Measurements from ENCODE around the gene C2CD4B. TPM values are rescaled to one million over a fixed set of nuclear protein-coding genes. Genes with fewer than 3 reads are reported as not detected.

Gene C2CD4B
- total RNA-seq, 1 experiment from 2014 or later, result 0.26 TPM

DNA sequence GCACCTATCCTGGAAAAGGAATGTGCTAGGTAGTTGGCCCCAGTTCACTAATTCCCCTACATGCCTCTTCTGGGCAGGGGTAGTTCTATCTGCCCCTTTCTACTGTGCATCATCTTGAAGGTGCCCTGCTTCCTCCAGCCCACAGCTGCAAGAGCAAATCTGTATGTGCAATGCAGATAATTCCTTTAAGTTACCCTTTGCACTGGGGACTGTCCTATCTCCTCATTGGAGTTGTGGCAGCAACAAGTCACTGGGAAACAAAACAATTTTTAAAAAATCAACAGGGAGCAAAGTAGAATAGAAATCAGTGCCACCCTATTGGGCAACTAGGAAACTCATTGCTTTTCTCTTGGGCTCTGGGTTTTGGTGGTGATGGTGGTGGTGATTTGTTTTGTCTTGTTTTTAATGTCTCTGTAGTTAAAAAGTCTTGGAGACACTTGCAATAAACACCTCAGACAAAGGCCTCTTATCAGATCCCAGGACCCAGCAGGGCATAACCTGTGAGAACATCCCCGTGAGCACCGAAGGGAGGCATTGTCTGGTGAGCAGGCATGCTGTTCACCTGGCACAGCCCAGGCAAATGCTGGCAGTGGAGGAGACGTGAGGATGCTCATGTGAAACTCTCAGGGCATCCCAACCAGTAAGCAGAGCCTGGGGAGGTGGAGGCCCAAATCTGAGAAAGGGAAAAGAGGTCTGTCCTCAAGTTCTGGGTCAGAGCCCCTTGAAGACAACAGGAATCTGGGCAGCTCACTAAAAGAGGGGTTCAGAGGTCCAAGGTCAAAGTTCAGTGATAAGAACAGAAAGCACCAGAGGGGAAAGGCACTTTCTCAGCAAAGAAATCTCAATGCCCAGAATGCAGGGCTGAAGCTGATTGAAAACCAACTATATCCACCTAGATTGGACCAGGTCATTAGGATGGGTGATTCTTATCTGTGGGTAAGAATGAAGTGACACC is 27.9 kb downstream of the C2CD4B start:
- TF ChIP-seq SIN3A (IDR thresholded peaks at IDR 0.05; ENCODE audit: borderline replicate concordance, insufficient read depth, low read depth, low read length), result no peak
- TF ChIP-seq TCF7L2 (IDR thresholded peaks at IDR 0.05; ENCODE audit: low read depth, low read length), result no peak
- no peak for TF ChIP-seq POLR2AphosphoS5 (IDR thresholded peaks at IDR 0.05; ENCODE audit: low read depth, low read length)
- TF ChIP-seq, protein P1, sequence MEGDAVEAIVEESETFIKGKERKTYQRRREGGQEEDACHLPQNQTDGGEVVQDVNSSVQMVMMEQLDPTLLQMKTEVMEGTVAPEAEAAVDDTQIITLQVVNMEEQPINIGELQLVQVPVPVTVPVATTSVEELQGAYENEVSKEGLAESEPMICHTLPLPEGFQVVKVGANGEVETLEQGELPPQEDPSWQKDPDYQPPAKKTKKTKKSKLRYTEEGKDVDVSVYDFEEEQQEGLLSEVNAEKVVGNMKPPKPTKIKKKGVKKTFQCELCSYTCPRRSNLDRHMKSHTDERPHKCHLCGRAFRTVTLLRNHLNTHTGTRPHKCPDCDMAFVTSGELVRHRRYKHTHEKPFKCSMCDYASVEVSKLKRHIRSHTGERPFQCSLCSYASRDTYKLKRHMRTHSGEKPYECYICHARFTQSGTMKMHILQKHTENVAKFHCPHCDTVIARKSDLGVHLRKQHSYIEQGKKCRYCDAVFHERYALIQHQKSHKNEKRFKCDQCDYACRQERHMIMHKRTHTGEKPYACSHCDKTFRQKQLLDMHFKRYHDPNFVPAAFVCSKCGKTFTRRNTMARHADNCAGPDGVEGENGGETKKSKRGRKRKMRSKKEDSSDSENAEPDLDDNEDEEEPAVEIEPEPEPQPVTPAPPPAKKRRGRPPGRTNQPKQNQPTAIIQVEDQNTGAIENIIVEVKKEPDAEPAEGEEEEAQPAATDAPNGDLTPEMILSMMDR (IDR thresholded peaks at IDR 0.05), result no peak
- TF ChIP-seq, protein P2, sequence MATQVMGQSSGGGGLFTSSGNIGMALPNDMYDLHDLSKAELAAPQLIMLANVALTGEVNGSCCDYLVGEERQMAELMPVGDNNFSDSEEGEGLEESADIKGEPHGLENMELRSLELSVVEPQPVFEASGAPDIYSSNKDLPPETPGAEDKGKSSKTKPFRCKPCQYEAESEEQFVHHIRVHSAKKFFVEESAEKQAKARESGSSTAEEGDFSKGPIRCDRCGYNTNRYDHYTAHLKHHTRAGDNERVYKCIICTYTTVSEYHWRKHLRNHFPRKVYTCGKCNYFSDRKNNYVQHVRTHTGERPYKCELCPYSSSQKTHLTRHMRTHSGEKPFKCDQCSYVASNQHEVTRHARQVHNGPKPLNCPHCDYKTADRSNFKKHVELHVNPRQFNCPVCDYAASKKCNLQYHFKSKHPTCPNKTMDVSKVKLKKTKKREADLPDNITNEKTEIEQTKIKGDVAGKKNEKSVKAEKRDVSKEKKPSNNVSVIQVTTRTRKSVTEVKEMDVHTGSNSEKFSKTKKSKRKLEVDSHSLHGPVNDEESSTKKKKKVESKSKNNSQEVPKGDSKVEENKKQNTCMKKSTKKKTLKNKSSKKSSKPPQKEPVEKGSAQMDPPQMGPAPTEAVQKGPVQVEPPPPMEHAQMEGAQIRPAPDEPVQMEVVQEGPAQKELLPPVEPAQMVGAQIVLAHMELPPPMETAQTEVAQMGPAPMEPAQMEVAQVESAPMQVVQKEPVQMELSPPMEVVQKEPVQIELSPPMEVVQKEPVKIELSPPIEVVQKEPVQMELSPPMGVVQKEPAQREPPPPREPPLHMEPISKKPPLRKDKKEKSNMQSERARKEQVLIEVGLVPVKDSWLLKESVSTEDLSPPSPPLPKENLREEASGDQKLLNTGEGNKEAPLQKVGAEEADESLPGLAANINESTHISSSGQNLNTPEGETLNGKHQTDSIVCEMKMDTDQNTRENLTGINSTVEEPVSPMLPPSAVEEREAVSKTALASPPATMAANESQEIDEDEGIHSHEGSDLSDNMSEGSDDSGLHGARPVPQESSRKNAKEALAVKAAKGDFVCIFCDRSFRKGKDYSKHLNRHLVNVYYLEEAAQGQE (IDR thresholded peaks at IDR 0.05; ENCODE audit: insufficient read depth in 1 of 2, low read depth in 2 of 2, low read length in 1 of 2), result no peak
- no peak overlapping the region for H3K27ac ChIP-seq (ENCODE audit: low read length)
- ATAC-seq, result no peak
- H3K4me3 ChIP-seq (ENCODE audit: low read depth in 2 of 2, low read length in 2 of 2), result no peak overlapping the region
- H3K9me3 ChIP-seq (ENCODE audit: control insufficient read depth, insufficient read depth, low read depth, low read length), result no peaks in the 10 kb centered on the region
- in situ Hi-C loops (cut with HindIII; ENCODE audit: low pct_unique_long_range_greater_than_20kb, low sequenced_read_pairs), result no loop called here
- no peaks in the 10 kb centered on the region for H3K4me1 ChIP-seq (ENCODE audit: control insufficient read depth, insufficient read depth, low read length)
- intact Hi-C loops (cut with micrococcal nuclease; ENCODE audit: unreplicated experiment), result no loop called here
- H3K36me3 ChIP-seq (ENCODE audit: control insufficient read depth, insufficient read depth, low read length), result no peaks in the 10 kb centered on the region
- DNase-seq (ENCODE audit: low read depth, low spot score), result no peak
- CTCF ChIA-PET, result no interaction called here
- POLR2A ChIA-PET, result no interaction called here
- BruUV-seq (replicated peaks), result no TSS peak
- no peaks in the 10 kb centered on the region for H3K27me3 ChIP-seq (ENCODE audit: control insufficient read depth, insufficient read depth, low read length)

DNA sequence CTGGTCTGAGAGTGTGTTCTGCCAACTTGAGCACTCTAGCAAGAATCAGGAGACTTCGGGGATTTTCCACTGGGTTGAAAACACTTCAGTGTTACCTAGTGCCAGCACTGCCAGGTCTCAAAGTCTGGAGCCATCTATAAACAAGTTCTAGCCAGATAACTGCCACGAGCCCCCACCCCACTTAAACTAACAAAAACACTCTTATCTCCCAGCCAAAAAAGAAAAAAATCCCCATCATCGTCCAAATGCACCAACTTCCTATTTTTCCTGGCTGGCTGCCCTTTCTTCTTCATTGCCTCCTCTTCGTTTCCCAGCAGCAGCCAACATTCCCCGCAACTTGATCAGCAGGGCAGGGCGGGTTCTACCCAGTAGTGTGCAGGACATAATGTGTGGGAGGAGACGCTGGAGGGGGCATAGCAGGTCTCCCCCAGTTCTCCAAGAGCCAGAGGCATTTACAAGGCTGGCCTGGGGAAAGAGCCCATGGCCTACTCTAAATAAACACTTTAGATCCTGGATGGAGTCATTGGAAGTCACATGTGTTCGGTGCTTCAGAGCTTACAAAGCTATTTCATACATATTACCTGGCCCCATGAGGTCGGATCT is 29.5 kb downstream of the C2CD4B start:
- H3K27ac ChIP-seq (ENCODE audit: low read length), result no peak overlapping the region
- ATAC-seq (no peak), DNase-seq (ENCODE audit: low read depth, low spot score) (no peak)
- in situ Hi-C loops (cut with HindIII; ENCODE audit: low pct_unique_long_range_greater_than_20kb, low sequenced_read_pairs), result no loop called here
- ChIA-PET POLR2A (no interaction called here), CTCF (no interaction called here)
- TF ChIP-seq SIN3A (IDR thresholded peaks at IDR 0.05; ENCODE audit: borderline replicate concordance, insufficient read depth, low read depth, low read length) (no peak), TCF7L2 (IDR thresholded peaks at IDR 0.05; ENCODE audit: low read depth, low read length) (no peak), POLR2AphosphoS5 (IDR thresholded peaks at IDR 0.05; ENCODE audit: low read depth, low read length) (no peak)
- TF ChIP-seq, protein P1 (IDR thresholded peaks at IDR 0.05), result no peak
- TF ChIP-seq, protein P2 (IDR thresholded peaks at IDR 0.05; ENCODE audit: insufficient read depth in 1 of 2, low read depth in 2 of 2, low read length in 1 of 2), result no peak
- no peaks in the 10 kb centered on the region for H3K27me3 ChIP-seq (ENCODE audit: control insufficient read depth, insufficient read depth, low read length)
- H3K4me1 ChIP-seq (ENCODE audit: control insufficient read depth, insufficient read depth, low read length), result no peaks in the 10 kb centered on the region
- H3K36me3 ChIP-seq (ENCODE audit: control insufficient read depth, insufficient read depth, low read length), result no peaks in the 10 kb centered on the region
- intact Hi-C loops (cut with micrococcal nuclease; ENCODE audit: unreplicated experiment), result no loop called here
- no peak overlapping the region for H3K4me3 ChIP-seq (ENCODE audit: low read depth in 2 of 2, low read length in 2 of 2)
- no peaks in the 10 kb centered on the region for H3K9me3 ChIP-seq (ENCODE audit: control insufficient read depth, insufficient read depth, low read depth, low read length)
- no TSS peak for BruUV-seq (replicated peaks)
